Adrenal gland (tissue), 5 donors: Measurements from ENCODE around the gene RSAD2.

Experiments
- CTCF ChIP-seq, 6 experiments: fragments of 450-650 bp in 4 of 6; fragments of 200-600 bp in 2 of 6; sonication (generic) in 1 of 6; IDR thresholded peaks; 1 replicate in 5 of 6; 2 replicates in 1 of 6; pipeline versions ENCODE4 v1.5.1 to v1.8.0; 2016 to 2021; ENCODE audit warnings: antibody characterized with exemption in 6 of 6, mild to moderate bottlenecking in 2 of 6, moderate library complexity in 1 of 6
- POLR2A ChIP-seq, 2 donors: fragments of 450-650 bp; IDR thresholded peaks; one replicate each; pipeline ENCODE4 v1.6.1; 2017; ENCODE audit warnings: antibody characterized with exemption in 2 of 2, mild to moderate bottlenecking in 2 of 2, moderate library complexity in 1 of 2
- donor health status: DM: no; HTN: no; CAD: no.

GRCh38 chr2:6856548-6856920, 21.0 kb upstream of the RSAD2 start:
- TF ChIP-seq CTCF (IDR thresholded peaks at IDR 0.05), result no peak
- TF ChIP-seq POLR2A (IDR thresholded peaks at IDR 0.05), result no peak
